ENCODE results near the gene DSTN.

GRCh38 chr20:17650301-17651128 lies 80.6 kb downstream of the DSTN start:
- TF ChIP-seq, protein P1, sequence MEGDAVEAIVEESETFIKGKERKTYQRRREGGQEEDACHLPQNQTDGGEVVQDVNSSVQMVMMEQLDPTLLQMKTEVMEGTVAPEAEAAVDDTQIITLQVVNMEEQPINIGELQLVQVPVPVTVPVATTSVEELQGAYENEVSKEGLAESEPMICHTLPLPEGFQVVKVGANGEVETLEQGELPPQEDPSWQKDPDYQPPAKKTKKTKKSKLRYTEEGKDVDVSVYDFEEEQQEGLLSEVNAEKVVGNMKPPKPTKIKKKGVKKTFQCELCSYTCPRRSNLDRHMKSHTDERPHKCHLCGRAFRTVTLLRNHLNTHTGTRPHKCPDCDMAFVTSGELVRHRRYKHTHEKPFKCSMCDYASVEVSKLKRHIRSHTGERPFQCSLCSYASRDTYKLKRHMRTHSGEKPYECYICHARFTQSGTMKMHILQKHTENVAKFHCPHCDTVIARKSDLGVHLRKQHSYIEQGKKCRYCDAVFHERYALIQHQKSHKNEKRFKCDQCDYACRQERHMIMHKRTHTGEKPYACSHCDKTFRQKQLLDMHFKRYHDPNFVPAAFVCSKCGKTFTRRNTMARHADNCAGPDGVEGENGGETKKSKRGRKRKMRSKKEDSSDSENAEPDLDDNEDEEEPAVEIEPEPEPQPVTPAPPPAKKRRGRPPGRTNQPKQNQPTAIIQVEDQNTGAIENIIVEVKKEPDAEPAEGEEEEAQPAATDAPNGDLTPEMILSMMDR (conservative IDR thresholded peaks at IDR 0.05): no peak
- no peak for TF ChIP-seq ZFX (IDR thresholded peaks at IDR 0.05)
